ENCODE data around the gene OTOS. TPM values are rescaled to one million over a fixed set of nuclear protein-coding genes. Genes with fewer than 3 reads are reported as not detected.

OTOS gene
- total and polyA plus RNA-seq, 2 of the 4 experiments (the other 2 are of a cell fraction), result 0.34 TPM; not detected in 1

- ChIA-PET CTCF (no interaction called here), POLR2A (ENCODE audit: unreplicated experiment) (no interaction called here)
- no peak overlapping the region for H4K91ac ChIP-seq (ENCODE audit: insufficient read depth, low read depth, low read length)
- H3K9me1 ChIP-seq (ENCODE audit: insufficient read depth, low read length), result no peaks in the 10 kb centered on the region
- H3K79me1 ChIP-seq (ENCODE audit: low read depth in 1 of 2, low read length in 2 of 2), result no peaks in the 10 kb centered on the region
- H3K4ac ChIP-seq (ENCODE audit: low read depth, low read length), result no peak overlapping the region
- no peak overlapping the region for H2AK5ac ChIP-seq (ENCODE audit: low read depth, low read length)
- no peak for DNase-seq
- H3K9me3 ChIP-seq (ENCODE audit: control insufficient read depth, insufficient read depth, low read length), result 0 out of 2 replicates have a peak, but pooled peaks cover 1% of the 10 kb centered on the region
- H3K18ac ChIP-seq (ENCODE audit: low read depth, low read length), result no peak overlapping the region
- dilution Hi-C loops (cut with HindIII; ENCODE audit: low sequenced_read_pairs, unreplicated experiment) (no loop called here), in situ Hi-C loops (cut with MboI; ENCODE audit: low sequenced_read_pairs) (no loop called here), intact Hi-C loops (cut with micrococcal nuclease) (no loop called here)
- H4K8ac ChIP-seq (ENCODE audit: low read depth in 2 of 2, low read length in 2 of 2), result no peak overlapping the region
- no peak overlapping the region for H3K23ac ChIP-seq (ENCODE audit: low read depth, low read length)
- ATAC-seq (ENCODE audit: low read depth), result no peak
- H2BK120ac ChIP-seq (ENCODE audit: low read depth, low read length), result no peak overlapping the region
- H3K56ac ChIP-seq (ENCODE audit: extremely low read depth, insufficient read depth, low read length), result no peak overlapping the region
- H3K27me3 ChIP-seq (ENCODE audit: control insufficient read depth, insufficient read depth, low read length), result peaks cover 36% of the 10 kb centered on the region
- no peak overlapping the region for H3K27ac ChIP-seq (ENCODE audit: insufficient read depth, low read length)
- BruUV-seq (replicated peaks), result no TSS peak
- H3K4me1 ChIP-seq (ENCODE audit: control insufficient read depth, insufficient read depth, low read length), result no peaks in the 10 kb centered on the region
- no peak overlapping the region for H2BK20ac ChIP-seq (ENCODE audit: low read depth, low read length)
- WGBS, 2 experiments (ENCODE audit: extremely low coverage in 2 of 2, insufficient read length in 1 of 2), result no CpG with 5 or more reads among the region's 13 CpGs
- TF ChIP-seq SMC3 (IDR thresholded peaks at IDR 0.05; ENCODE audit: low read depth, low read length), result no peak
- TF ChIP-seq, protein P1, sequence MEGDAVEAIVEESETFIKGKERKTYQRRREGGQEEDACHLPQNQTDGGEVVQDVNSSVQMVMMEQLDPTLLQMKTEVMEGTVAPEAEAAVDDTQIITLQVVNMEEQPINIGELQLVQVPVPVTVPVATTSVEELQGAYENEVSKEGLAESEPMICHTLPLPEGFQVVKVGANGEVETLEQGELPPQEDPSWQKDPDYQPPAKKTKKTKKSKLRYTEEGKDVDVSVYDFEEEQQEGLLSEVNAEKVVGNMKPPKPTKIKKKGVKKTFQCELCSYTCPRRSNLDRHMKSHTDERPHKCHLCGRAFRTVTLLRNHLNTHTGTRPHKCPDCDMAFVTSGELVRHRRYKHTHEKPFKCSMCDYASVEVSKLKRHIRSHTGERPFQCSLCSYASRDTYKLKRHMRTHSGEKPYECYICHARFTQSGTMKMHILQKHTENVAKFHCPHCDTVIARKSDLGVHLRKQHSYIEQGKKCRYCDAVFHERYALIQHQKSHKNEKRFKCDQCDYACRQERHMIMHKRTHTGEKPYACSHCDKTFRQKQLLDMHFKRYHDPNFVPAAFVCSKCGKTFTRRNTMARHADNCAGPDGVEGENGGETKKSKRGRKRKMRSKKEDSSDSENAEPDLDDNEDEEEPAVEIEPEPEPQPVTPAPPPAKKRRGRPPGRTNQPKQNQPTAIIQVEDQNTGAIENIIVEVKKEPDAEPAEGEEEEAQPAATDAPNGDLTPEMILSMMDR (conservative IDR thresholded peaks at IDR 0.05; ENCODE audit: low read depth, low read length), result no peak
- TF ChIP-seq MAZ (IDR thresholded peaks at IDR 0.05; ENCODE audit: borderline replicate concordance, low read depth, low read length), result no peak
- no peak for TF ChIP-seq POLR2A (IDR thresholded peaks at IDR 0.05; ENCODE audit: low read depth, low read length)
- no peak for TF ChIP-seq RFX5 (IDR thresholded peaks at IDR 0.05; ENCODE audit: low read depth, low read length)
- no peak for TF ChIP-seq RAD21 (IDR thresholded peaks at IDR 0.05; ENCODE audit: low read length)
- TF ChIP-seq BHLHE40 (IDR thresholded peaks at IDR 0.05; ENCODE audit: low read depth, low read length), result no peak
- TF ChIP-seq MAFK (IDR thresholded peaks at IDR 0.05; ENCODE audit: low read depth, low read length), result no peak
- no peak for TF ChIP-seq MXI1 (IDR thresholded peaks at IDR 0.05; ENCODE audit: borderline replicate concordance, low read depth, low read length)
- H4K5ac ChIP-seq (ENCODE audit: low read depth, low read length), result no peak overlapping the region
- no peak overlapping the region for H2BK15ac ChIP-seq (ENCODE audit: low read depth, low read length)
- no peak overlapping the region for H3K4me3 ChIP-seq (ENCODE audit: insufficient read depth, low read depth, low read length)
- H3K14ac ChIP-seq (replicated peaks; ENCODE audit: low read depth, low read length), result no peak overlapping the region
- H2AK9ac ChIP-seq (replicated peaks; ENCODE audit: low read depth, low read length, poor library complexity), result no peak overlapping the region
- H2AFZ ChIP-seq (replicated peaks; ENCODE audit: low read length, poor library complexity), result no peak overlapping the region
- no peak overlapping the region for H3K4me2 ChIP-seq (ENCODE audit: low read depth, low read length)
- H3K9ac ChIP-seq (ENCODE audit: low read depth, low read length), result no peak overlapping the region
- no peaks in the 10 kb centered on the region for H3K36me3 ChIP-seq (ENCODE audit: control insufficient read depth, insufficient read depth, low read length)
- no peaks in the 10 kb centered on the region for H4K20me1 ChIP-seq (ENCODE audit: insufficient read depth, low read length)
- no peak overlapping the region for H2BK5ac ChIP-seq (ENCODE audit: low read depth, low read length, poor library complexity, severe bottlenecking)
Observed at GRCh38 chr2:240155745-240156390, 15.4 kb upstream of the OTOS start.

Measured in IMR-90 (cell line).